HT-29 (cell line): ENCODE measurements around the gene MYADM. TPM values are rescaled to one million over a fixed set of nuclear protein-coding genes. Genes with fewer than 3 reads are reported as not detected.
"Not testable (repeated sequence)": the region's sequence is repeated elsewhere in the genome, so short reads cannot be mapped to it uniquely, and the experiment has no call there.

ENCODE experiments used
- DNase-seq: peaks from one replicate; pipeline ENCODE4 v3.0.0-alpha.2; 2015; ENCODE audit warnings: low spot score
- total RNA-seq: library from RNA; depleted of rRNA; stranded (reverse); fragments of >200 nt; shearing (Covaris generic); gene quantifications from 2 replicates; pipeline ENCODE4 v1.2.3, GENCODE V29; 2014

MYADM gene
- total RNA-seq, 1 experiment from 2014 or later: 139 TPM

GRCh38 chr19:53868892-53869804 lies 1.5 kb downstream of the MYADM start:
- DNase-seq: peak; percentile 95

DNA sequence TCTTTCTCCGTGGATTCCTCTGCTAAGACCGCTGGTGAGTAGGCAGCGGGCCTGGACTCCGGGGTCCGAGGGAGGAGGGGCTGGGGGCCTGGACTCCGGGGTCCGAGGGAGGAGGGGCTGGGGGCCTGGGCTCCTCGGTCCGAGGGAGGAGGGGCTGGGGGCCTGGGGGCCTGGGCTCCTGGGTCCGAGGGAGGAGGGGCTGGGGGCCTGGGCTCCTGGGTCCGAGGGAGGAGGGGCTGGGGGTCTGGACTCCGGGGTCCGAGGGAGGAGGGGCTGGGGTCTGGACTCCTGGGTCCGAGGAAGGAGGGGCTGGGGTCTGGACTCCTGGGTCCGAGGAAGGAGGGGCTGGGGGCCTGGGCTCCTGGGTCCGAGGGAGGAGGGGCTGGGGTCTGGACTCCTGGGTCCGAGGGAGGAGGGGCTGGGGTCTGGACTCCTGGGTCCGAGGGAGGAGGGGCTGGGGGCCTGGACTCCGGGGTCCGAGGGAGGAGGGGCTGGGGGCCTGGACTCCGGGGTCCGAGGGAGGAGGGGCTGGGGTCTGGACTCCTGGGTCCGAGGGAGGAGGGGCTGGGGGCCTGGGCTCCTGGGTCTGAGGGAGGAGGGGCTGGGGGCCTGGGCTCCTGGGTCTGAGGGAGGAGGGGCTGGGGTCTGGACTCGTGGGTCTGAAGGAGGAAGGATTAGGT lies 2.3 kb downstream of the MYADM start:
- not testable (repeated sequence) for DNase-seq

GRCh38 chr19:53870485-53870844 lies 2.8 kb downstream of the MYADM start:
- DNase-seq: peak; percentile 48

GRCh38 chr19:53871454-53871853 lies 3.8 kb downstream of the MYADM start:
- peak; percentile 50 for DNase-seq

DNA sequence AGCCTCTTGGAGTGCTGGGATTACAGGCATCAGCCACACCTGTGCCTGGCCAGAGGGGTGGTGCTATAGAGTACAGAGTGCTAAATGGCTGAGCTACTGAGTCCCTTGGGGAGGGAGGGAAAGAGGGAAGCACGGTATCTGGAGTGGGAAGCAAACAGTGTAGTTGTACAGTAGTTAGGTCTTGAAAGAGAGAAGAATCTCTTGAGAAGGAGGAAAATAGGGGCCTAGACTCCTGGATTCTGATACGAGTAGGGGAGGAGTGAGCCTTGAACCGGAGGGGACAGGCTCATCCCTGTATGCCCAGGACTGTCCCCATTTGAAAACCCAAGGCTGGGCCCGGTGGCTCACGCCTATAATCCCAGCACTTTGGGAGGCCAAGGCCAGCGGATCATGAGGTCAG lies 5.1 kb downstream of the MYADM start:
- DNase-seq: peak; percentile 52

DNA sequence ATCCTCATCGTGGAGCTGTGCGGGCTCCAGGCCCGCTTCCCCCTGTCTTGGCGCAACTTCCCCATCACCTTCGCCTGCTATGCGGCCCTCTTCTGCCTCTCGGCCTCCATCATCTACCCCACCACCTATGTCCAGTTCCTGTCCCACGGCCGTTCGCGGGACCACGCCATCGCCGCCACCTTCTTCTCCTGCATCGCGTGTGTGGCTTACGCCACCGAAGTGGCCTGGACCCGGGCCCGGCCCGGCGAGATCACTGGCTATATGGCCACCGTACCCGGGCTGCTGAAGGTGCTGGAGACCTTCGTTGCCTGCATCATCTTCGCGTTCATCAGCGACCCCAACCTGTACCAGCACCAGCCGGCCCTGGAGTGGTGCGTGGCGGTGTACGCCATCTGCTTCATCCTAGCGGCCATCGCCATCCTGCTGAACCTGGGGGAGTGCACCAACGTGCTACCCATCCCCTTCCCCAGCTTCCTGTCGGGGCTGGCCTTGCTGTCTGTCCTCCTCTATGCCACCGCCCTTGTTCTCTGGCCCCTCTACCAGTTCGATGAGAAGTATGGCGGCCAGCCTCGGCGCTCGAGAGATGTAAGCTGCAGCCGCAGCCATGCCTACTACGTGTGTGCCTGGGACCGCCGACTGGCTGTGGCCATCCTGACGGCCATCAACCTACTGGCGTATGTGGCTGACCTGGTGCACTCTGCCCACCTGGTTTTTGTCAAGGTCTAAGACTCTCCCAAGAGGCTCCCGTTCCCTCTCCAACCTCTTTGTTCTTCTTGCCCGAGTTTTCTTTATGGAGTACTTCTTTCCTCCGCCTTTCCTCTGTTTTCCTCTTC lies 6.3 kb downstream of the MYADM start:
- no peak for DNase-seq

- DNase-seq: no peak
These were observed 6.9 kb downstream of the MYADM start for GRCh38 chr19:53874606-53874990.

- peak; percentile 36 for DNase-seq
These were observed 8.1 kb downstream of the MYADM start for GRCh38 chr19:53875602-53876325.

DNA sequence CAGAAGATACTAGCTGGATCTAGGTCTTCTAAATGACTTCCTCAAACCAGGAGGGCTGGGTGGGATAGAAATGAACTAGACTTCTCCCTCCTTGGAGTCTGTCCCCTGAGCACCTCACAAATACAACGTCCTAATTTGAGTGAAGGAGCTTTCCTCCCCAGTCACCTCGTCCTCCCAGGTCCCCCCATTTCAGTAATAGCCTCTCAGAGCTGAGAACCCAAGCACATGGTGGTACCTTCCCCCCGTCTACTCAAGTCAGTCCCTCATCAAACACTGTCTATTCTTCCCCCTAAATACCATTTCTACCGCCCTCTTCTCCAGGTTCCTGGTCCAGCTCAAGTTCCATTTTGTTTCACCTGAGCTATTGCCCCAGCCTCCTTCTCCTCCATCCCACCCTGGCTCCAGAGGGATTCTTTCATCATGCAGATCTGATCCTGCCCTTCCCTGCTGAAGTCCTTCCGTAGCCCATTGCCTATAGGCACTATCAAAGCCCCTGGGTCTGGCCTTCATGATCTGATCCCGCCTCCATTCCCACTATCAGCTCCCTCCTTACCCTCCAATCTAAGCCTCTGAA lies 9.1 kb downstream of the MYADM start:
- DNase-seq: peak; percentile 62

DNA sequence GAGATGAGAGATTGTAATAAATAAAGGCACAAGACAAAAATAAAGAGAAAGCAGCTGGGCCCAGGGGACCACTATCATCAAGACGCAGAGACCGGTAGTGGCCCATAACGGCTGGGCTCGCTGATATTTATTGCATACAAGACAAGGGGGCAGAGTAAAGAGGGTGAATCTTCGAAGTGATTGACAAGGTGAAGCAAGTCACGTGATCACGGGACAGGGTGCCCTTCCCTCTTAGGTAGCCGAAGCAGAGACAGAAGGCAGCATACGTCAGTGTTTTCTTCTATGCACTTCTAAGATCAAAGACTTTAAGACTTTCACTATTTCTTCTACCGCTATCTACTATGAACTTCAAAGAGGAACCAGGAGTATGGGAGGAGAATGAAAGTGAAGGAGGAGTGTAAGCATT lies 9.7 kb downstream of the MYADM start:
- DNase-seq: peak; percentile 73

DNA sequence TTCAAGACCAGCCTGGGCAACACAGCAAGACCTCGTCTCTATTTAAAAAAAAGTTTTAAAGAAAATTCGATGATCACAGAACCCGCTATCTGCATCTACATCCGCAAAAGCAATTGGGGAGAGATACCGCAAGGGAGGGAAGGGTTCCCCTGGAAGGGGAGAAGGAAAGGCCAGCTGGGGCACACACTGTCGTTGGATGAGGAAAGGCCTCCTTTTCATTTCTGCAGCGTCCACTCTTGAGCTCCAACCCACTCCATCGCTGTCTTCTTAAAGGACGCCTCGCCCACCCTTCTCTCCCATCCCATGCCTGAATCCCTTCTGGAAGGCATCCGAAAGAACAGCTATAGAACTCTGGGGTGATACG lies 11.1 kb downstream of the MYADM start:
- no peak for DNase-seq

DNA sequence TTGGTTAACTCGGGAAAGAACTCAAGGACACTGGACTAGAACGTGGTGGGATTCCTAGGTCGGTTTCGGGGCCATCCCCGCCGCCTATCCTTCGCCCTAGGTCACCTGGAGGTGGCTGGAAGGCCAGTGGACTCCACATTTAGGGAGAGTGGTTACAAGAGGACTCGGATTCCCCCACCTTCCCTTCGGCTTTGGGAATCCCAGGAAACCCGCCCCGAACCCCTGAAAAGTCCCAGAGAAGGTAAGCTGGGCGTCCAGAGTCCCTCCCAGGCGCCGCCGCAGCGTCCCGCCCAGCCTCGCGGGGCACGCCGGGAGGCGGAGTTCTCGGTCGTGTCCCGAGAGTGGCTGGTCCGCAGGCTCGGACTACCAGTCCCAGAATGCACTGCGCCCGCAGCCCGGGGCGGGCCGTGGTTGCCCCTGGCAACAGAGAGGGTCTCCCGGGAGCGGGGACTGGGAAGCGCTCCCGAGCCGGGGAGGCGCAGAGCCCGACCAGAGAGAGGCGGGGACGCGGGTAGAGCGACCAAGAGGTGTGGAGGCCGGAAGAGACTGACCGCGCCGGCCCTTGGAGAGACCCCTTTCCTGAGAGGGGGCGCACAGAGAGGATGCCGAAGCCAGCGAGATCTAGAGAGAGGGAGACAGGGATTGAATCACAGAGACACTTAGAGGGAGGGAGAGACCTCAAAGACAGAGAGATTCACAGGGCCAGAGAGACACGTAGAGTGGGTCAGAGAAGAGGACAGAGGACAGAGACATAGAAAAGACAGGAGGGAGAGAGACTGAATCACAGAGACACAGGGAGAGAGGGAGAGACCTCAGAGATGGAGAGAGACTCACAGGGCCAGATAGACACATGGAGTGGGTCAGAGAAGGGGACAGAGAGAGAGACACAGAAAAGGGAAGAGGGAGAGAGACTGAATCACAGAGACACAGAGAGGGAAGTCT lies 11.7 kb downstream of the MYADM start:
- peak; percentile 95 for DNase-seq

DNA sequence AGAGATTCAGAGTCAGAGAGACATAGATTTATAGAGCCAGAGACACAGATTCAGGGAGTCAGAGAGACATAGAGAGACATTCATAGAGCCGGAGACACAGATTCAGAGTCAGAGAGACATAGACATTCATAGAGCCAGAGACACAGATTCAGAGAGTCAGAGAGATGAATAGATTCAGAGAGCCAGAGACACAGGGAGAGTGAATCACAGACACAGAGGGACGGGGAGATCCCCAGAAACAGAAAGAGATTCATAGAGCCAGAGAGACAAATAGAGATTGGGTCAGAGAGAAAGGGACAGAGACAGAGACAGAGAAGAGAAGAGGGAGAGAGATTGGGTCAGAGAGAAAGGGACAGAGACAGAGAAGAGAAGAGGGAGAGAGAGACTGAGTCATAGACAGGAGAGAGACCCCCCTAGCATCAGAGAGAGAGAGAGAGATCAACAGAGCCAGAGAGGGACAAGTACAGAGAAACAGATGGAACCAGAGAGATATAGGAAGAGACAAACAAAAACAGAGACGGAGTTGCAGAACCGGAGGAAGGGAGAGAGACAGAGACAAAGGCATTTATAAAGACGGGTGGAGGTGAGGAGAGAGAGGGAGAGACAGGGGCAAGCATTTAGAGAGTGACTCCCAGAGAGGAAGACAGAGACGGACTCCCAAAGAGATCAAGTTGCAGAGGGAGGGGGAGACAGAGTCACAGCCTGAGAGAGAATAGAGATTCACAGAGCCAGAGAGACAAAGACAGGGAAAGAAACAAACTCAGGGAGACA lies 13.2 kb downstream of the MYADM start:
- no peak for DNase-seq

DNA sequence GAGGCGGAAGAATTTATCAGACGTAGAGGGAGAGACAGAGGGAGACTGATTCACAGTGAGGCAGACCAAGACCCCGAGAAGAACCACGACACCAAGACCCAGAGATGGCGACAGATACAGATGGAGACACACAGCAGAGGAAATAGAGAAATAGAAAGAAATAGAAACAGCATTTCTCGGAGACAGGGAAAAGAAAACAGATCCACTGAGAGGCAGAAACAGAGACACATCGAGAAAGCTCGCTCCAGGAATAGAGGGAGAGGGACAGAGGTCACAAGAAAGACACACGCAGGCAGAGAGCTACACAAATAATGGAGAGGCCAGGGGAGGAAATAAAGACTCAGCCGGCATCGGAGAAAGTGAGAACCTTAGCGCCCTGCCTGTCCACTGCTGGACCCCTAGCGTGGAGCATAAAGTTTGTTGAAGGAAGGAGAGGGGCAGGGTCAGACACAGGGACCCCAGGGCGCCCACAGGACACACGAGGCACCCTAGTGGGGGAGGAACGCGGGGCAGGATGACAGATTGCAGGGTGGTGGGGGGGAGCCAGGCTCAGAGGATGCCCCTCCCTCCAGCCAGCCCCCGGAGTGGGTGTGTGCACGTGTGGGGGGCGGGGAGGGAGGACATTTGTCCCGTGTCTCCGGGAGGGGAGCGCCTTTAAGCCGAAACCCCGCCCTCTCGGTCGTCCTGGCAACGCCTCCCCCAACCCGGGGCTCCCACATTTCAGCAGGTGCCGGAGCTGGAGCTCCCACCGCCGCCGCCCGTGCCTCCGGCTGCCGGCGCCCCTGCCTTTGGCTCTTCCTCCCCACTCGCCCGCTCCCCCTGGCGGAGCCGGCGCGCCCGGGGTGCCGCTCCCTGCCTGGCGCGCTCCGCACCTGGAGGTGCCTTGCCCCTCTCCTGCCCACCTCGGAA lies 14.1 kb downstream of the MYADM start, which contains the start of gene PRKCG:
Gene PRKCG, plus strand, starts transcription at position 716 of the 909 bp plus-strand sequence. CDS start 298 bp downstream, outside the sequence.
- peak; percentile 78 for DNase-seq

GRCh38 chr19:53882391-53883050 lies 14.8 kb downstream of the MYADM start:
- no peak for DNase-seq

DNA sequence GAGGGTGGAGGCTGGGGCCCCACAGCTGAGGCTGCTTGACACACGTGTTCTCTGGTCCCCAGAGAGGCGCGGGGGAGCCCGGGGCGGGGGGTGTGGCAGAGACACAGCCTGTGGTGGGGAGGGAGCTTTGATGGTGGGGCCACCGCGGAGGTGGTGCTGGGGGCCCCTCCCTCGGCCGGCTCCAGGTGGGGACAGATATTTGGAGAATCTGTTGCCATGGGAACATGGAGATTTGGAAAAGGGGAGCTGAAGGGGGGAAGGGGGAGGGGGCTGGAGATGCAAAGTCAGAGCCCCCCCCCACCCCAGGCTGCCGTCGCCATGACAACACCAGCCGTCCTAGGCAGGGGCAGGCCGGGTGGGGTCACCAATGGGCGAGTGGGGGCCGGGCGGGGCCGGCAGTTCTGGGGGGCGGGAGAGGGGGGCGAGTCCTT lies 15.6 kb downstream of the MYADM start:
- DNase-seq: no peak

DNA sequence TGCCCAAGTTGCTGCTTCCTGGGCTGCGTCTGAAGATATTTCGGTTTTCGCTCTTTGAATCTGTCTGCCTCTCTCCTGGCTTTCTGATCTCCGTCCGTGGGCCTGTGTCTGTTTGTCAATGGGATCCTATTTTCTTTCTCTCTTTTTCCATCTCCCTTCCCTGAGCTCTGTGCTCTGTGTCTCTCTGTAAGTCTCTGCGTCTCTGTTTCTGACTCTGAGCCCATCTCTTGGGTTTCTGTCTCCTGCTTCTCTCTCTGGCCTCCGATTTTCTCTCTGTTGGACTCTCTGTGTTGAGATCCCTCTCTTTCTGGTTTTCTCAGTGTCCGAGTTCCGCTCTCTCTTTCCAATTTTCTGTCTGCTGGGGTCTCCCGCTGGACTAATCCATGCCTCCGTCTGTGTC lies 16.1 kb downstream of the MYADM start:
- no peak for DNase-seq
